Measurements from ENCODE around the gene ZNF775. TPM values are rescaled to one million over a fixed set of nuclear protein-coding genes. Genes with fewer than 3 reads are reported as not detected.

Gene ZNF775
- total and polyA plus RNA-seq, 2 of the 13 experiments (the other 11 are each of a cell fraction or from before 2014, with no cell fraction given): 3.1 to 3.2 TPM

DNA sequence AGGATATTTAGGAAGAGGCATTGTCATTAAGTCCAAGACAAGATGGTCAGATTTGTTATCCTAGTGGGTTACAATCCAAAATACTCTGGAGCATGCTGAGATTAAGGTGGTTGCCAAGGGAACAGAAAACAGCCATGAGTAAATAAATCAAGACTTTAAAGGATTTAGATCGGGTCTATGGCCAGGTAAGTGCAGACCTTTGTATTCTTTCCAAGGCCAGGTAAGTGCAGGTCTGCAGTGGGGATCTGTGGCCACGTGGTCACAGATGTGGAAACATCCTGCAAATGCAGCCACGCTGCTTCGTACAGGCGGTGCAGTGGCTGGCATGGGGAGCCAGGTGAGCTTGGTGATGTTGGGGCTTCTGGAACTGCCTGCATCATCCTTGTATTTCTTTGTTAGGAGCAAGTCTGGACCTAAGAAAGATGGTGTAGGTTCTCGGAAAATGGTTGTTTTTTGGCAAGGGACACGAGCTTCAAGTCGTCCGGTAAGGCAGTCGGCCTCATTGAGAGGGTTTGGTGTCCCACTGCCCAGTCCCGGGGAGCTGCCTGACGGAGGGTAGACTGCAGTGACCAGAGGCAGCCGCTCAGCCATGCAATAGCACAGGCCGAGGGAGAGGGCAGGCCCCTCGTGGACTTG lies 21.8 kb downstream of the ZNF775 start:
- H3K79me2 ChIP-seq (ENCODE audit: insufficient read depth, low read length): no peaks in the 10 kb centered on the region
- H3K9me3 ChIP-seq (ENCODE audit: low read length): no peaks in the 10 kb centered on the region
- 68% methylated on average over 13 of the region's 15 CpGs for WGBS (ENCODE audit: low lambda C conversion rate)
- no TSS peak for BruUV-seq (replicated peaks)
- ChIA-PET POLR2A (interaction anchor here (2.4 to 8.8 kb wide), 2 partner anchors 15 to 23 kb away, joined by 13 to 181 read pairs; no protein-coding TSS in a partner anchor), CTCF (ENCODE audit: low intra/inter-chr PET ratio, low total read pairs) (no interaction called here)
- in situ Hi-C loops (cut with HindIII; ENCODE audit: extremely low pct_ligation_motif_present, low pct_unique_long_range_greater_than_20kb): loop anchor here (5.0 kb wide), 1 partner anchor 59 kb away; the partner anchor contains the start of gene RARRES2
- no peak overlapping the region for H3K27ac ChIP-seq (ENCODE audit: extremely low read length, insufficient read depth, low read length)
- H3K4me3 ChIP-seq (replicated peaks in 1 of 3; ENCODE audit: insufficient read depth in 1 of 3, low read depth in 2 of 3, low read length in 3 of 3): no peak overlapping the region
- H4K20me1 ChIP-seq (ENCODE audit: insufficient read depth, low read length): no peaks in the 10 kb centered on the region
- intact Hi-C loops (cut with micrococcal nuclease; ENCODE audit: unreplicated experiment): no loop called here
- FAIRE-seq: no peak
- no peak overlapping the region for H3K4me2 ChIP-seq (ENCODE audit: low read depth, low read length)
- no peak overlapping the region for H3K9ac ChIP-seq (ENCODE audit: insufficient read depth, low read depth, low read length)
- H3K4me1 ChIP-seq (ENCODE audit: insufficient read depth, low read length): peaks cover 53% of the 10 kb centered on the region
- peaks cover 2 to 14% of the 10 kb centered on the region in 2 experiments; a peak in 2 of 5 replicates for H3K36me3 ChIP-seq (replicated peaks in 1 of 2; ENCODE audit: control insufficient read depth in 1 of 2, insufficient read depth in 2 of 2, low read length in 2 of 2)
- DNase-seq (ENCODE audit: low spot score): no peak
- no peak overlapping the region for H2AFZ ChIP-seq (ENCODE audit: low read length)
- ATAC-seq: no peak
- no peaks in the 10 kb centered on the region for H3K27me3 ChIP-seq (ENCODE audit: control insufficient read depth in 1 of 2, insufficient read depth in 2 of 2, low read length in 2 of 2)
- TF ChIP-seq, protein P1, sequence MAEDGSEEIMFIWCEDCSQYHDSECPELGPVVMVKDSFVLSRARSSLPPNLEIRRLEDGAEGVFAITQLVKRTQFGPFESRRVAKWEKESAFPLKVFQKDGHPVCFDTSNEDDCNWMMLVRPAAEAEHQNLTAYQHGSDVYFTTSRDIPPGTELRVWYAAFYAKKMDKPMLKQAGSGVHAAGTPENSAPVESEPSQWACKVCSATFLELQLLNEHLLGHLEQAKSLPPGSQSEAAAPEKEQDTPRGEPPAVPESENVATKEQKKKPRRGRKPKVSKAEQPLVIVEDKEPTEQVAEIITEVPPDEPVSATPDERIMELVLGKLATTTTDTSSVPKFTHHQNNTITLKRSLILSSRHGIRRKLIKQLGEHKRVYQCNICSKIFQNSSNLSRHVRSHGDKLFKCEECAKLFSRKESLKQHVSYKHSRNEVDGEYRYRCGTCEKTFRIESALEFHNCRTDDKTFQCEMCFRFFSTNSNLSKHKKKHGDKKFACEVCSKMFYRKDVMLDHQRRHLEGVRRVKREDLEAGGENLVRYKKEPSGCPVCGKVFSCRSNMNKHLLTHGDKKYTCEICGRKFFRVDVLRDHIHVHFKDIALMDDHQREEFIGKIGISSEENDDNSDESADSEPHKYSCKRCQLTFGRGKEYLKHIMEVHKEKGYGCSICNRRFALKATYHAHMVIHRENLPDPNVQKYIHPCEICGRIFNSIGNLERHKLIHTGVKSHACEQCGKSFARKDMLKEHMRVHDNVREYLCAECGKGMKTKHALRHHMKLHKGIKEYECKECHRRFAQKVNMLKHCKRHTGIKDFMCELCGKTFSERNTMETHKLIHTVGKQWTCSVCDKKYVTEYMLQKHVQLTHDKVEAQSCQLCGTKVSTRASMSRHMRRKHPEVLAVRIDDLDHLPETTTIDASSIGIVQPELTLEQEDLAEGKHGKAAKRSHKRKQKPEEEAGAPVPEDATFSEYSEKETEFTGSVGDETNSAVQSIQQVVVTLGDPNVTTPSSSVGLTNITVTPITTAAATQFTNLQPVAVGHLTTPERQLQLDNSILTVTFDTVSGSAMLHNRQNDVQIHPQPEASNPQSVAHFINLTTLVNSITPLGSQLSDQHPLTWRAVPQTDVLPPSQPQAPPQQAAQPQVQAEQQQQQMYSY (CRISPR knock-in tag; IDR thresholded peaks at IDR 0.05): no peak
- TF ChIP-seq ZNF260 (CRISPR knock-in tag; IDR thresholded peaks at IDR 0.05; ENCODE audit: borderline replicate concordance, low read depth): no peak
- no peak for TF ChIP-seq MEIS1 (CRISPR knock-in tag; IDR thresholded peaks at IDR 0.05; ENCODE audit: borderline replicate concordance)
- no peak for TF ChIP-seq ZNF644 (CRISPR knock-in tag; IDR thresholded peaks at IDR 0.05; ENCODE audit: low read depth)
- TF ChIP-seq, protein P2, sequence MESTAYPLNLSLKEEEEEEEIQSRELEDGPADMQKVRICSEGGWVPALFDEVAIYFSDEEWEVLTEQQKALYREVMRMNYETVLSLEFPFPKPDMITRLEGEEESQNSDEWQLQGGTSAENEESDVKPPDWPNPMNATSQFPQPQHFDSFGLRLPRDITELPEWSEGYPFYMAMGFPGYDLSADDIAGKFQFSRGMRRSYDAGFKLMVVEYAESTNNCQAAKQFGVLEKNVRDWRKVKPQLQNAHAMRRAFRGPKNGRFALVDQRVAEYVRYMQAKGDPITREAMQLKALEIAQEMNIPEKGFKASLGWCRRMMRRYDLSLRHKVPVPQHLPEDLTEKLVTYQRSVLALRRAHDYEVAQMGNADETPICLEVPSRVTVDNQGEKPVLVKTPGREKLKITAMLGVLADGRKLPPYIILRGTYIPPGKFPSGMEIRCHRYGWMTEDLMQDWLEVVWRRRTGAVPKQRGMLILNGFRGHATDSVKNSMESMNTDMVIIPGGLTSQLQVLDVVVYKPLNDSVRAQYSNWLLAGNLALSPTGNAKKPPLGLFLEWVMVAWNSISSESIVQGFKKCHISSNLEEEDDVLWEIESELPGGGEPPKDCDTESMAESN (CRISPR knock-in tag; conservative IDR thresholded peaks at IDR 0.05): no peak
- no peak for TF ChIP-seq SIX4 (CRISPR knock-in tag; IDR thresholded peaks at IDR 0.05)
- TF ChIP-seq SATB2 (CRISPR knock-in tag; IDR thresholded peaks at IDR 0.05): no peak
- TF ChIP-seq RFX1 (IDR thresholded peaks at IDR 0.05): peak; percentile 42; the same call in 1 of the 2 replicates
- TF ChIP-seq, protein P3, sequence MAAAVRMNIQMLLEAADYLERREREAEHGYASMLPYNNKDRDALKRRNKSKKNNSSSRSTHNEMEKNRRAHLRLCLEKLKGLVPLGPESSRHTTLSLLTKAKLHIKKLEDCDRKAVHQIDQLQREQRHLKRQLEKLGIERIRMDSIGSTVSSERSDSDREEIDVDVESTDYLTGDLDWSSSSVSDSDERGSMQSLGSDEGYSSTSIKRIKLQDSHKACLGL (CRISPR knock-in tag; IDR thresholded peaks at IDR 0.05): no peak
- TF ChIP-seq, protein P4, sequence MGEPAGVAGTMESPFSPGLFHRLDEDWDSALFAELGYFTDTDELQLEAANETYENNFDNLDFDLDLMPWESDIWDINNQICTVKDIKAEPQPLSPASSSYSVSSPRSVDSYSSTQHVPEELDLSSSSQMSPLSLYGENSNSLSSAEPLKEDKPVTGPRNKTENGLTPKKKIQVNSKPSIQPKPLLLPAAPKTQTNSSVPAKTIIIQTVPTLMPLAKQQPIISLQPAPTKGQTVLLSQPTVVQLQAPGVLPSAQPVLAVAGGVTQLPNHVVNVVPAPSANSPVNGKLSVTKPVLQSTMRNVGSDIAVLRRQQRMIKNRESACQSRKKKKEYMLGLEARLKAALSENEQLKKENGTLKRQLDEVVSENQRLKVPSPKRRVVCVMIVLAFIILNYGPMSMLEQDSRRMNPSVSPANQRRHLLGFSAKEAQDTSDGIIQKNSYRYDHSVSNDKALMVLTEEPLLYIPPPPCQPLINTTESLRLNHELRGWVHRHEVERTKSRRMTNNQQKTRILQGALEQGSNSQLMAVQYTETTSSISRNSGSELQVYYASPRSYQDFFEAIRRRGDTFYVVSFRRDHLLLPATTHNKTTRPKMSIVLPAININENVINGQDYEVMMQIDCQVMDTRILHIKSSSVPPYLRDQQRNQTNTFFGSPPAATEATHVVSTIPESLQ (CRISPR knock-in tag; conservative IDR thresholded peaks at IDR 0.05): no peak
- TF ChIP-seq HNRNPH1 (optimal IDR thresholded peaks at IDR 0.05; ENCODE audit: low read depth, low read length): no peak
- TF ChIP-seq SNAI1 (CRISPR knock-in tag; IDR thresholded peaks at IDR 0.05; ENCODE audit: borderline replicate concordance): no peak
- peak; percentile 53; the same call in 1 of the 2 replicates for TF ChIP-seq RFX3 (CRISPR knock-in tag; IDR thresholded peaks at IDR 0.05)
- TF ChIP-seq ZFP82 (CRISPR knock-in tag; IDR thresholded peaks at IDR 0.05; ENCODE audit: borderline replicate concordance): no peak
